ENCODE results near the gene GOLGA8Q.
"Not testable (repeated sequence)": the region's sequence is repeated elsewhere in the genome, so short reads cannot be mapped to it uniquely, and the experiment has no call there.

The GOLGA8Q gene

GRCh38 chr15:30551750-30552149 lies at the start of gene GOLGA8Q:
GOLGA8Q (plus strand) TSS chr15:30552050; CDS start chr15:30552078, 28 bp downstream.
- not testable (repeated sequence) for FAIRE-seq

GRCh38 chr15:30502904-30503781 lies 48.7 kb upstream of the GOLGA8Q start:
- FAIRE-seq, result not testable (repeated sequence)

- FAIRE-seq, result not testable (repeated sequence)
Measured at GRCh38 chr15:30504162-30504843, 47.5 kb upstream of the GOLGA8Q start.

GRCh38 chr15:30514545-30514944 lies 37.3 kb upstream of the GOLGA8Q start:
- FAIRE-seq, result not testable (repeated sequence)

GRCh38 chr15:30523453-30524243 lies 28.2 kb upstream of the GOLGA8Q start:
- FAIRE-seq, result not testable (repeated sequence)

GRCh38 chr15:30525912-30526311 lies 25.9 kb upstream of the GOLGA8Q start:
- FAIRE-seq, result not testable (repeated sequence)

- not testable (repeated sequence) for FAIRE-seq
Measured at GRCh38 chr15:30529049-30529448, 22.8 kb upstream of the GOLGA8Q start.

- FAIRE-seq, result not testable (repeated sequence)
Measured at GRCh38 chr15:30566949-30567348, 15.1 kb downstream of the GOLGA8Q start.

- not testable (repeated sequence) for FAIRE-seq
Measured at GRCh38 chr15:30573012-30573491, 21.2 kb downstream of the GOLGA8Q start.

GRCh38 chr15:30579394-30579970 lies 27.6 kb downstream of the GOLGA8Q start:
- FAIRE-seq, result not testable (repeated sequence)

GRCh38 chr15:30580716-30581115 lies 28.9 kb downstream of the GOLGA8Q start:
- FAIRE-seq, result not testable (repeated sequence)

- not testable (repeated sequence) for FAIRE-seq
Measured at GRCh38 chr15:30598953-30599352, 47.1 kb downstream of the GOLGA8Q start.

GRCh38 chr15:30603796-30604195 lies 51.9 kb downstream of the GOLGA8Q start, which contains the start of gene GOLGA8H:
GOLGA8H (plus strand) TSS chr15:30604028; CDS start chr15:30604126, 98 bp downstream.
- not testable (repeated sequence) for FAIRE-seq
